Left colon (tissue), 2 donors: ENCODE data around the gene FLYWCH1. TPM values are rescaled to one million over a fixed set of nuclear protein-coding genes. Genes with fewer than 3 reads are reported as not detected.
"Not testable (repeated sequence)": the region's sequence is repeated elsewhere in the genome, so short reads cannot be mapped to it uniquely, and the experiment has no call there.

Experiments used
- ATAC-seq: fragments of 200-7000 bp; cut with Tn5 transposase; one replicate; pipeline ENCODE4 v1.9.1; 2020; ENCODE audit warnings: mild to moderate bottlenecking, moderate library complexity
- DNase-seq, 2 donors: peaks; one replicate each; pipeline ENCODE4 v3.0.0-alpha.2; 2020
- intact Hi-C, 2 donors: fragments of 100-400 bp; cut with DNase I in 1 of 2; cut with micrococcal nuclease in 1 of 2; formaldehyde crosslinking; loops; one replicate each; pipeline versions ENCODE4 v1.11.2 to v1.14.0; 2022; cut with DNase I, micrococcal nuclease
- total RNA-seq, 2 donors: library from RNA; stranded (reverse); fragmentation: NEBNext Ultra II Directional; extraction: Animal tissue kit (Norgen Biotek cat#: 25700); gene quantifications; one replicate each; pipeline ENCODE4 v1.2.1, GENCODE V29; 2021
- donor health status: DM: no; HTN: no; CAD: no.
- donor health status: DM: yes; HTN: yes; CAD: no.

Gene FLYWCH1
- total RNA-seq, 2 donors from 2014 or later, result 23.0 to 27.3 TPM

- peak in 1 of 2 donors; percentile 51 for DNase-seq
- intact Hi-C loops, result loop anchor here in 1 of 2 donors (5.0 kb wide), 1 partner anchor 42 kb away; no protein-coding TSS in a partner anchor
- peak; percentile 53 for ATAC-seq
These were observed 8.0 kb downstream of the FLYWCH1 start for GRCh38 chr16:2919511-2920255.

DNA sequence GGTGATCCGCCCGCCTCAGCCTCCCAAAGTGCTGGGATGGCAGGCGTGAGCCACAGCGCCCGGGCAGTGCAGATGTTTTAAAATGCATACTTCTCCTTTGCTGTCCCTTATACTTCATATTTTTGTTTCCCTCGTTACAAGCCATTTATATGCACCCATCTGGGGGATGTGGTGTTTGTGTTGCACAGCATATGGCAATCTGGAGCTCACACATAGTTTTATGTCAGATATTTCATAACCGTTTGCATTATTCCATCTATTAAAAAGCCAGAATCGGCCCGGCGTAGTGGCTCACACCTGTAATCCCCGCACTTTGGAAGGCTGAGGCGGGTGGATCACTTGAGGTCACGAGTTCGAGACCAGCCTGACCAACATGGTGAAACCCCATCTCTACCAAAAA is 11.8 kb downstream of the FLYWCH1 start:
- ATAC-seq (no peak), DNase-seq (no peak)
- intact Hi-C loops, result no loop called here

- intact Hi-C loops, result no loop called here
- ATAC-seq (no peak), DNase-seq (no peak)
These were observed 13.4 kb downstream of the FLYWCH1 start for GRCh38 chr16:2924901-2925755.

GRCh38 chr16:2925951-2926649 is 14.4 kb downstream of the FLYWCH1 start:
- intact Hi-C loops, result no loop called here
- DNase-seq (no peak), ATAC-seq (no peak)

DNA sequence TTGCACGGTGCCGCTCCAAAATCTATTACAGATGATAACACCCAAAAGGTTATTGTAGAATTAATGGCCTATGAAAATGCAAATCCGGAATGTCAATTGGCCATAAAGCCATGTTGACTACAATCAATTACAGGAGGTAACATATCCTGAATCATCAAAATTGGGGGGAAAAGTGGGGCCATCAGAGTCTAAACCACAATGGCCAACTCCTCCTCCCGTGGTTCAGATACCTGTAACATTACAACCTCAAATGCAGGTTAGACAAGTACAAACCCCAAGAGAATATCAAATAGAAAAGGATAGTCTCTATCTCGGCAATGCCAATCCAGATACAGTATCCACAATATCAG is 14.9 kb downstream of the FLYWCH1 start:
- DNase-seq, result no peak
- ATAC-seq, result no peak
- intact Hi-C loops, result no loop called here

DNA sequence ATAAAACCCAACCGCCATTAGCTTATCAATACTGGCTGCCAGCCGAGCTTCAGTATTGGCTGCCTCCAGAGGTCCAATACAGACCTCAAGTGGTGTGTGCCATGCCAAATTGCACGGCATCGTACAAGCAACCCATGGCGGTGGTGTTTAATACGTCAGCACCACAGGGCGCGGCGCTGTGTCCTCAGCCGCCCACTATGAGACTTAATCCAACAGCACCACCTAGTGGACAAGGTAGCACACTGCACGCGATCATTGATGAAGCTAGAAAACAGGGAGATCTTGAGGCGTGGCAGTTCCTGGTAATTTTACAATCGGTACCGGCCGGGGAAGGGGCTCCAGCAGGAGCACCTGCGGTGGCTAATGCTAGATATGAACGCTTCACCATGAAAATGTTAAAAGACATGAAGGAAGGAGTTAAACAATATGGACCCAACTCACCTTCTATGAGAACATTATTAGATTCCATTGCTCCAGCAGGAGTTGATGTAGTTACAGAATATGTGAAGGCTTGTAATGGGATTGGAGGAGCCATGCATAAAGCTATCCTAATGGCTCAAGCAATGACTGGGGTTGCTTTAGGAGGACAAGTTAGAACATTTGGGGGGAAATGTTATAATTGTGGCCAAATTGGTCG is 15.4 kb downstream of the FLYWCH1 start:
- DNase-seq (peak; percentile 83 to 94), ATAC-seq (peak; percentile 94)
- intact Hi-C loops, result no loop called here

GRCh38 chr16:2928151-2928550 is 16.4 kb downstream of the FLYWCH1 start:
- DNase-seq, result not testable (repeated sequence)

DNA sequence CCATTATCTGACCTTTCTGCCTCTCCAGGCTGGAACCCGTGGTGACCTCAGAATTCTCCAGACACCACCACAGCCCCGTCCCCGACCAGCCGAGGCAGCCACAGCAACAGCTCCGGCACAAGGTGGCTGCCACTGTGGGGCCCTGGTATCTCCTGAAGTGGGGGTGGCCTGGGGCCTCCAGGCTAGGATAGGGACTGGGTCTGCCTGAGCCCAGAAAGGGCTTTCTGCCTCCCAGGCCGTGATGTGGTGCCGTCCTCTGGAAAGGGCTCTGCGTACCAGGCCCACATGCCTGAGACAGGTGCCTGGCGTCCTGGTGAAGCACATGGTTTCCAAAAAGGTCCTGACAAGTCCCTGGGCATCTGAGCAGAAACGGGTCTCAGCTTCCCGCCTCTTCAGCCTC is 17.1 kb downstream of the FLYWCH1 start:
- intact Hi-C loops, result no loop called here
- DNase-seq, result no peak
- ATAC-seq, result no peak

More at GRCh38 chr16:2928151-2928550, 16.4 kb downstream of the FLYWCH1 start:
- ATAC-seq, intact Hi-C loops: not testable (repeated sequence)

DNA sequence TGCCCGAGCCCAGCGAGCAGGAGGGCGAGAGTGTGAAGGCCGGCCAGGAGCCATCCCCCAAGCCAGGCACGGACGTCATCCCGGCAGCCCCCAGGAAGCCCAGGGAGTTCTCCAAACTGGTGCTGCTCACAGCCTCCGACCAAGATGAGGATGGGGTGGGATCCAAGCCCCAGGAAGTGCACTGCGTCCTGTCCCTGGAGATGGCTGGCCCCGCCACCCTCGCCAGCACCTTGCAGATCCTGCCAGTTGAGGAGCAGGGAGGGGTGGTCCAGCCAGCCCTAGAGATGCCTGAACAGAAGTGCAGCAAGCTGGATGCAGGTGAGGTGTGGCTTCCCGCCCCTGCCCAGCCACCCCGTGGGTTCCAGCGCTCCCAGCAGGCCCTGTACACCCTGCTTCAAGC is 18.0 kb downstream of the FLYWCH1 start:
- no peak for ATAC-seq
- intact Hi-C loops, result no loop called here
- no peak for DNase-seq

GRCh38 chr16:2930236-2930635 is 18.5 kb downstream of the FLYWCH1 start:
- intact Hi-C loops, result no loop called here
- DNase-seq (no peak), ATAC-seq (no peak)

- intact Hi-C loops, DNase-seq, ATAC-seq: not testable (repeated sequence)
These were observed 19.6 kb downstream of the FLYWCH1 start for GRCh38 chr16:2931231-2931914.

GRCh38 chr16:2933136-2933535 is 21.4 kb downstream of the FLYWCH1 start:
- no peak for DNase-seq
- ATAC-seq, result no peak
- intact Hi-C loops, result no loop called here

DNA sequence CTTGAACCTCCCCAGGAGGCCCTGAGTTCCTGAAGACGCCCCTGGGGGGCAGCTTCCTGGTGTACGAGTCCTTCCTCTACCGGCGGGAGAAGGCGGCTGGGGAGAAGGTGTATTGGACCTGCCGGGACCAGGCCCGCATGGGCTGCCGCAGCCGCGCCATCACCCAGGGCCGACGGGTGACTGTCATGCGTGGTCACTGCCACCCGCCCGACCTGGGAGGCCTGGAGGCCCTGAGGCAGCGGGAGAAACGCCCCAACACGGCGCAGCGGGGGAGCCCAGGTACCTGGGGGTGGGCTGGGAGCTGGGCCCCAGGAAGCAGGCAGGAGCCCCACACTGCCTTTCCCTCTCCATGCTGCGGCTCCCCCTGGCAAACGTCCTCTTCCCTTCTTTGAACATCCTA is 22.0 kb downstream of the FLYWCH1 start:
- ATAC-seq, result no peak
- intact Hi-C loops, result no loop called here
- no peak for DNase-seq

DNA sequence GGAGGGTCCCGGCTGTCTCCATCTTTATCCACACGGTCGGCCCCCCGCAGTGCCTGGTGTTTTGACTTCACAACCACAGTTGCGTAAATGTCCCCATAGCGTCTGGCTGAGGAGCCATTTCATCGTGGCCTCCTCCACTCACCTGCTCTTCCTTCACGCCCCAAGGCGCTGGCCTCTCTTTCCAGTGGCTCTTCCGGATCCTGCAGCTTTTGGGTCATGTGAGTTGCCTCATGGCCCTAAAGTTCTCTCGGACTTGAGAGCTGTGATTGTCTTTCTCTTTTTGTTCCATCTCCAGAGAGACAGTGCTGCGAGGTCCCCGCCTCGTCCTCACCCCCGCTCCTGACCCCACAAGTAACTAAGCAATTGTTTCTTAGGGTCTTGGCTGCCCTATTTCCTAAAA is 22.7 kb downstream of the FLYWCH1 start:
- intact Hi-C loops, result no loop called here
- DNase-seq, result no peak
- ATAC-seq, result no peak

DNA sequence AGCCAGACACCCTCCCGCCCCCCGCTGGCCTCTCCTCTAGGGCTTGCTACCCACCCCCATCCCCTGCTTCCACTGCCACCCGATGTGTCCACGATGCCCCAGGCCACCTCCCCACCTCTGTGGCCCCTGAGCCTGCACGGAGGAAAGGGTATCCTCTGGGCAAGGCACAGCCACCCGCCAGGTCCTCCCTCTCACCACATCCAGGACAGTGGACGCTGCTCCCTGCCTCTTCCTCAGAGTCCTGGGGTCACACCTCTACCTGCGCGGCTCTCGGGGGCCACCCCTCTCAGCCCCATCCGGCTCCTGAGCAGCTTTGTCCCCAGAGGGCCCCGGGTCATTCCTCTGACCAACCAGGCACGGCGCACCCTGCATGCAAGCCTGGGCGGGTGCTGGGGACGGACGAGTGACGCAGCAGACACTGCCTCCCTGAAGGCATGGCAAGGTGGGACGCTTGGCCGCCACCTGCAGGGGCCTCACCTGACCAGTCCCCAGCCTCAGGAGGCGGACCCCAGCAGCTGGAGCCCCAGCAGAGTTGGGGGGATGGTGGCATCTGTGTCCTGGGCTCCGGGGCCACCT is 24.8 kb downstream of the FLYWCH1 start:
- intact Hi-C loops, result no loop called here
- ATAC-seq (no peak), DNase-seq (no peak)

DNA sequence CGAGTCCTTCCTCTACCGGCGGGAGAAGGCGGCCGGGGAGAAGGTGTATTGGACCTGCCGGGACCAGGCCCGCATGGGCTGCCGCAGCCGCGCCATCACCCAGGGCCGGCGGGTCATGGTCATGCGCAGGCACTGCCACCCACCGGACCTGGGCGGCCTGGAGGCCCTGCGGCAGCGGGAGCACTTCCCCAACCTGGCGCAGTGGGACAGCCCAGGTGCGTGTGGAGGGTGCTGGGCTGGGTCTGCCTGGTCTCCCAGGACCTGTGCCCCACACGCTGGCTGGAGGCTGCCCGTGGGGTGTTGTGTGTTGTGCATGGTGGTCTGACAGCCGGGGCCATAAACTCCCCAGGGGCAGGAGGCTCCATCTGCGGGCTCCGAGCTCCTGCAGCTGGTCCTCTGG is 25.4 kb downstream of the FLYWCH1 start:
- DNase-seq (no peak), ATAC-seq (no peak)
- intact Hi-C loops, result no loop called here

- intact Hi-C loops, result no loop called here
- no peak for DNase-seq
- ATAC-seq, result no peak
These were observed 26.5 kb downstream of the FLYWCH1 start for GRCh38 chr16:2938206-2938605.

DNA sequence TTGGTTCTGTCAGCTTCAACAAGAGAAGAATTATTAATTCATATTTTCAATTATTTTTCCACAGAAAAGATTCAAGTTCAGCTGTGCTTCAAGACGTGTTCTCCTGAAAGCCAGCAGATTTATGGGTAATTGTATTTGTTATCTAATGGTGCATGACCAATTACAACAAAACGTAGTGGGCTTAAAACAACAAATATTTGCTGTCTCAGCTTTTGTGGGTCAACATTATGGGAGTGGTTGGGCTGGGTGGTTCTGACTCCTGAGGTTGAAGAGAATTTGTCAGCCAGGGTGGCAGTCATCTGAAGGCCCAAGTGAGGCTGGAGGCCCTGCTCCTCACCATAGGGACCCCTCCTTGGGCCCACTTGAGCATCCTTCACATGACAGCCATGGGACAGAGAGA is 28.2 kb downstream of the FLYWCH1 start:
- intact Hi-C loops, result no loop called here
- DNase-seq (no peak), ATAC-seq (no peak)
